Measurements from ENCODE around the gene G3BP2. TPM values are rescaled to one million over a fixed set of nuclear protein-coding genes. Genes with fewer than 3 reads are reported as not detected.
A peak's percentile ranks its signal among the peaks of the same experiment; 100 is the strongest.
"Not testable (repeated sequence)": the region's sequence is repeated elsewhere in the genome, so short reads cannot be mapped to it uniquely, and the experiment has no call there.

The G3BP2 gene
- polyA plus RNA-seq (2013, experiment 1 of 2; ENCODE audit: insufficient read length) = 113 TPM
- polyA plus RNA-seq (2013, experiment 2 of 2; ENCODE audit: insufficient read length) = 108 TPM

- DNase-seq = peak; percentile 98
These were observed at the start of gene G3BP2 for GRCh38 chr4:75673027-75673958. Gene G3BP2 (minus strand): TSS chr4:75673411. CDS start chr4:75662025, 11,386 bp downstream.

GRCh38 chr4:75722417-75722816, 49.2 kb upstream of the G3BP2 start:
- no peak for DNase-seq

- no peak for DNase-seq
These were observed 45.3 kb upstream of the G3BP2 start for GRCh38 chr4:75718529-75718928.

DNA sequence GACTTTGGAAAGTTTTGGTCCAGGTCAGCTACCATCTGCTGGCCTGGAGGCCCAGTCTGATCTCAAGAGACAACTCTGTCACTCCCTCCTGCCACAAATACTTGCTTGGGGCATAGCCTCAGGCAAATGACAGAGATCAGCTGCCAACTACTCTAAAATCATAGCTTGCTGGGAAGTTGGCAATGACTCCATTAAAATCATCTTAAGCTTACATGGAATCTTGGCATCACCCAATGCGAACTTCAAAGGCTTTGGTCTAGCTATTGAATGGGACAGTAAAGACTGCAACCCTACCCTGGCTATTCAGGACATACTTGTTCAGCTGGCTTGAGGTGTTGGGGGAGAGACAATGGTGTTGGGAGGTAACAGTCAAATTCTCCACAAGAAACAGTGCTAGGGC, 44.2 kb upstream of the G3BP2 start:
- DNase-seq = no peak

- not testable (repeated sequence) for DNase-seq
These were observed 42.8 kb upstream of the G3BP2 start for GRCh38 chr4:75716054-75716453.

DNA sequence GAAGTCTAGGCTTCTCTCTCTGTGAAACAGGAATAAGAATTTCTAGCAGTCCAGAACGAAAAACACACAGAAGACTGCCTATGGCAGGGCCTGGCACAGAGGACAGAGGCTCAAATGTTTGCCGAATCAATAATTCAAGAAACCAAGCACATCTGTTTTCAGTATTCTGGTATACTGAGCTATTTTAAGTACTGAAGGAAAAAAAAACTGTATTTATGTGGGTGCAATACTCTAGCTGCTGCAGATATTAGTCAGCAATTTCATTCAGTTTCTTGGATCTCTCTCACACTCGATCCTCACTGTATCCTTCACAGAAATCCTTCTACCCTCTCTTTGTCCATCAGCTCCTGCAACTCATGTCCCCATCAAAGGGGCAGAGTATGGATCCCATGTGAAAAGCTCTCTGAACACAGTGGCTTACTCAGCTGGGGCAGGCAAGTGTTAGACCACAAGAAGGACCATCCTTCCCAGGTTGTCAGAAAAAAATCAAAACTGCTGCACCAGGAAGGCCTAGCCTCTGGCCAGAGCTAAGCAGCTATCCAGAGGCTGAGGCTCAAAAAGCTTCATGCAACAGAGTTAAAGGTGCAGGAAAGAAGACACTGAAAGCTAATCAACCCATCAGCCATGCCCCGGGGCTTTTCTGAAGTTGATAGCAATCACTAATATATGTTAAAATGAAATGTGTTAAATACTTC, 42.0 kb upstream of the G3BP2 start:
- peak; percentile 73 for DNase-seq

DNA sequence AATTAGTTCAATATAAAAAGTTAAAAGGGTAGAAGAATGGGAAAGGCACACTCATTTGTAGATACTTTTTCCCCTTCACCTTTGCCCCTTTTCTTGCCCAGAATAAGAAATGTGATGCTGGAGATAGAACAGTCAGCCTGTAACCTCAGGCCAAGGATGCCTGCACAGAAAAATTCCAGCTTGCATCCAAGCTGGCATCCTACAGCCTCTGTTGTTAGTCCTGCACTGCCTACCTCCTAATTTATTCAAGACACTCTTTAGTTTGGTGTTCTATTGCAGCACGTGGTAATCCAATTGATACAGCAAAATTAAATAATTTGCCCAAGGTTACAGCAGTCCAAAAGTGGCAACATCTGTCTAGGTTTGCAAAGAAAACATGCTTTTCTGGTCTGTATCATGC, 41.5 kb upstream of the G3BP2 start:
- no peak for DNase-seq

DNA sequence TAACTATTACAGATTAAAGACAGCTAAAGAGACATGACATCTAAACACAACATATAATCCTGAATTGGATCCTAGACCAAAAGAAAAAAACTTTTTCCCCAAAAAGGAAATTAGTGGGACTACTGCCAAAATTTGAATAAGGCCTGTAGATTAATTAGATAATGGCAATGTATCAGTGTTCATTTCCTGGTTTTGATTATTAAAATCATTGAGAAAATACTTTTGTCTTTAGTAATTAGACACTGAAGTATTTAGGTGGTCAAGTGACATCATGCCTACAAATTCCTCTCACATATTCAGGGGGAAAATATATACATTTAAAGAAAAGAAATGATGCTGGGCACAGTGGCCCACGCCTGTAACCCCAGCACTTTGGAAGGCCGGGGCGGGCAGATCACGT, 40.8 kb upstream of the G3BP2 start:
- DNase-seq = peak; percentile 48

DNA sequence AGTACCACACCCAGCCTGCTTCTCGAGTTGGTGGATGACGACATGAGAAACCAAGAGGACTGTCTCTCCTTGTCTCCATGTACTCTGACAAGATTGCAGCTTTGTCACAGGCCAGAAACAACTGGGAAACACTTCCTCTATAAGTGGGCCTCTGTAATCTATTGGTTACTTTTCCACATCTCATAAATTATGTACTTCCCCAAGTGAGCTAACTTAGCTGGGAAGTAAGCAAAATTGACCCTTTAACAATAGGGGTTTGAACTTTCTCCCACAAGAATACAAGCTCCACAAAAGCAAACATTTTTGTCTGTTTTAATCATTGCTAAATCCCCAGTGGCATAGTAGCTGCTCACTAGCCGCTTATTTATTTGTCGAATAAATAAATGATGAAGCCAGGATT, 37.0 kb upstream of the G3BP2 start:
- no peak for DNase-seq

DNA sequence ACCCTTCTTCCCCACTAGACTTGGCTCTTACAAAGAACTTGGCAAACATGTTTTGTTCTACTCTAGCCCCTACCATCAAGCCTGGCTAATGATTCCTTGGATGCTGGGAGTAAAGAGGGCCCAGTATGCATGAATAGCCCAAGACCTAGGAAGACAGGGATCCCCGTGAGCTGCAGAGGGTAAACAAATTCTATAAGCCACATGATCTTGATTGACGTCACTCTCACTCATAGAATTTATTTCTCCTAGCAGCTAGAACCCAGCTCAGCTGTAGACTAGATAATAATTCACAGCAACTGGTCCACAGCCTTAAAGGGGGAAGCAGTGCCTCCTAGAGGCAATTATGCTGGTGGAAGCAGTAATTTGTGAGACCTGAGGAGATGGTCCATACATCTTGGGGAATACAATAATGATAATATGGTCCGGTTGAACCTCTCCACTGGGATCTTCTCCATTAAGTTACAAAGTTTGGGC, 35.0 kb upstream of the G3BP2 start:
- DNase-seq = no peak

DNA sequence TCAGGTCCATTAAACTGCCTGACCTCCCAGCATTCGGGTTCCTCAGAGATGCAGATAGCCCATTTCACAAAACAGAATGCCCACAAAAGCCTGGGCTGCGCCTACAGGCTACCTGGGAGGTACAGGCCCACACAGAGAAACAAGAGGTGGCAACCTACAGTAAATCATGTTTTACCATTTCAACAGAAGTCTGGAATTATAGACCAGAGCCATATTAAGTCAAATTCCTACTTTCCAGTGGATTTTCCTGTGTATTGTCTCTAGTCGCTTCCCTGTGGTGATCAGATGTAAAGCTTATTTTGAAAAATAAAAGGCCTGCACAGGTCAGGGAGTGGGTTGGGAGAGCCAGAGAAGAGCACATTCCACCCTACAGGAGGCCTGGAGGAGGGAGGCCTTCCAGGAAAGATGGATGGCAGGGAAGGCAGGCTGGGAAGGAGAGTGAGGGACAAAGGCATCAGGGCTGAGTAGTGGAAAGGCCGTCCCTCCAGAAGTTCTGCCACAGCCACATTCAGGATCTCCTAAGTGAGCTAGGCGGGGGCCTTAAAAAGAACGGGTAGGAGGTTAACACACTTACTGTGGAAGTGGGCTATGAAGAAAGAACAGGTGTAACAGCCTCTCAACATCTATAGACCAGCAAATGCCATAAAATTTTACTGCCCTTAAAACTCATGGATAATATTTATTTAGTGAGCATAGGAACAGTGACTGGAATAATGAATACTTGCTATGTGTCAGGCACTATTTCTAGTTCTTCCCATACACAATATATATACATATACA, 32.2 kb upstream of the G3BP2 start:
- no peak for DNase-seq

GRCh38 chr4:75702919-75703411, 29.8 kb upstream of the G3BP2 start:
- DNase-seq = no peak

DNA sequence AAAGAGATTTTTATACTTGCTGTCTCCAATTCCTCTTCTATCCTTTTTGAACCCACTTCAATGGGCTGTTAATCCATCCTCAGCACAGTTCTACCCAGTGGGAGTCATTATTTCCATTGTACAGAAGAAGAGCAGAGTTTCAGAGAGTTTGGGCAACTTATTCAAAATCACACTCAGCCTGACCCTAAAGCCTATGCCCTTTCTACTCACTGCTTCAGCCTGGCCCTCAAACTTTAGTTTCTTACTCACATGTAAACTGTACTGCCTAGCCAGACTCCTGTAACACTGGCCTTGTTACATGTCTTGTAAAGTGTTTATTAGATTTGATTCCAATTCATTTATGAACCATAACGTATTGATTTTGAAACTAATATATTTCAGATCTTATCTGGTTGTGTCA, 26.1 kb upstream of the G3BP2 start:
- no peak for DNase-seq

DNA sequence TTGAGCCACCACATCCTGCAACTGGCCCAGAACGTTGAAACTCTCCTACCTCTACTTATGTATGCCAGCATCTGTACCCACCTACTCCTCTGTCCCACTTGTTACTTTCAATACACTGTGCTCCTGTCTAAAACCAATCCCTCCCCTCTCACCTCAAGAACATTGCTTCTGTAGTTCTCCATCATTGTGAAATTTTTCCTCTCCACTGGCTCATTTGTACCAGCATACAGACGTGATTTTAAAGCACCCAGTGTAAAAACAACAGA, 25.7 kb upstream of the G3BP2 start:
- DNase-seq = no peak

- DNase-seq = no peak
These were observed 25.2 kb upstream of the G3BP2 start for GRCh38 chr4:75698162-75698962.

DNA sequence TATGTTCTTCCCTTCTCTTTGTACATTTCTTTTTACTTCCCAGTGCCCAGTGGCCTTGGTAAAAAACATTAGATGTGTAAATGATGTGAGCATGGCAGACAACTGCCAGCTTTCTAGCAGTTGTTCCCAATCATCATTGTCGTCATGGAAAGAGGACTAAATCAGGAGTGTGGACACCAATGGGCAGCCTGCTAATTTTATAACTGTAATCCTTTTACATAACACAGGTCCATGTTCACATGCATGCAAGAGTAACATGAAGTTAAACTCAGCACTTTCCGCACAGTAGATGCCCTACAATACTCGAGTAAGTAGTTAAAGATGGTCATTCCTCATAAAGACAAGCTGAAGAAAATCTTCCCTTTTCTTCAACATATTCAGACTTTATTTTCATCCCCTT, 23.4 kb upstream of the G3BP2 start:
- no peak for DNase-seq

GRCh38 chr4:75696071-75696470, 22.9 kb upstream of the G3BP2 start:
- DNase-seq = no peak

- not testable (repeated sequence) for DNase-seq
These were observed 18.9 kb upstream of the G3BP2 start for GRCh38 chr4:75692066-75692465.

DNA sequence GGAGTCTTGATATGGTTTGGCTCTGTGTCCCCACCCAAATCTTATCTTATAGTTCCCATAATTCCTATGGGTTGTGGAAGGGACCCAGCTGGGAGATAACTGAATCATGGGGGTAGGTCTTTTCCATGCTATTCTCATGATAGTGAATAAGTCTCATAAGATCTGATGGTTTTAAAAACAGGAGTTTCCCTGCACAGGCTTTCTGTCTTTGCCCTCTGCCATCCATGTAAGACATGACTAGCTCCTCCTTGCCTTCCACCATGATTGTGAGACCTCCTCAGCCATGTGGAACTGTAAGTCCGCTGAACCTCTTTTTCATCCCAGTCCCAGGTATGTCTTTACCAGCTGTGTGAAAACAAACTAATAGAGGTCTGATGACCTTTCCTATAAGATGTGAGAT, 13.9 kb upstream of the G3BP2 start:
- DNase-seq = not testable (repeated sequence)

DNA sequence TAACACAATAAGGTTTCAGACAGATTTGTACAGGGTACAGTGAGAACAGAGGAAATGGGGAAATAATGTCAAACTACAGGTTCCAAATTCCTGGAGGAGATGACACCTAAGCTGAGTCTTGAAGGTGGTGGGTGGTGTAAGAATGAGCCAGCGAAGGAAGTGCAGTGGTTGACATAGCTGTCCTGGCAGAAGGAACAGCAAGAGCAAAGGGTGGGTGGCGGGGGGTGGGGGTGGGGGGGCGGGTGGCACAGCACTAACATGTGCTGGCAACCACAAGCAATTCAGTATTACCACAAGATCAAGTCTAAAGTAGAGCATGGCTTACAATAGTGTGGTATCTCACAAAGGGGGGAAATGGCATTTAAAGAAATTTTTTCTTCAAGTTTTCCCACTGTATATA, 13.1 kb upstream of the G3BP2 start:
- DNase-seq = no peak

GRCh38 chr4:75685546-75686189, 12.5 kb upstream of the G3BP2 start:
- DNase-seq = no peak
